GM12865 (cell line): ENCODE measurements around the gene ASIC1.

Experiments
- DNase-seq: peaks from one replicate; pipeline ENCODE4 v3.0.0; 2010; ENCODE audit warnings: low read depth
- H3K4me3 ChIP-seq: 2 replicates; pipeline ENCODE4 v1.5.1; 2011; ENCODE audit warnings: mild to moderate bottlenecking, low read depth, low read length, control low read depth
- CTCF ChIP-seq: IDR thresholded peaks from 2 replicates; pipeline ENCODE4 v1.5.1; 2011; ENCODE audit warnings: low read length, control low read depth, low read depth, inconsistent platforms; ENCODE audit not compliant: insufficient read depth; ENCODE audit errors: missing control alignments

ASIC1 gene

GRCh38 chr12:50053583-50053982 lies 3.8 kb upstream of the ASIC1 start:
- DNase-seq = no peak
- TF ChIP-seq CTCF = no peak

DNA sequence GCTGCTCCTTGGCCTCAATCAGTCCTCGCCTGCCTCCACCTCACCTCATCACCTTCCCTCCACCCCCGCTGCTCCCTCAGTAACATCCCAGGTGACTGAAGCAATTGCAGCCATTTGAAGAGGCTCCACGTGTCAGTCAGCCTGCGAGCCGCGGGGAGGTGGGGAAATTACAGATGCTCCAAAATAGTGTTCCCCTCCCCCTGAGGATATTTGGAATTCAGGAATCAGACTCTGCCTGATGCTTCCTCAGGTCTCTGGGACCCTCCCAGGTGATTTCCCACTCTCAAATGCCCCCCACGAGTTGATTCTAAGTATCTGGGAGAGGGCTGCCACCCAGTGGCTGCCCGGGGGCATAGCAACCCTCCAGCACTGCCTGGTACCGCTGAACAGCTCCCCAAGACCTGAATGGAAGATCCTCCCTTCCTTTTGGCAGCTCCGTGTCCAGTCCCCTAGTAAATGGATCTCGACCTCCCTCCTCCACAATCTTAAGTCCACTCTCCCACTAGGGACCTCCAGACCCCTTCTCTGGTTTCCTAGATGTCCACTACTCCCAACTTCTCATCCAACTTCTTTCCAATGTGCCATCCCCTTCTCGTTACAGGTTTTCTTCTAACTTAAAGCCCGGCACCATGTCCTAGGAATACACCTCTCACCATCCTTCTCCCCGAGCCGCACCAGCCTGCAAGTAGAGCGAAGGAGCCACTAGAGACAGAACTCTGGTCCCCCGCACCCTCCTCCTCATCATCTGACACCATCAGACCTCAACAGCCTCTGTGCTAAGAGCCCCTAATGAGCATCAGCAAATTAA lies 1.4 kb upstream of the ASIC1 start:
- TF ChIP-seq CTCF = peak; percentile 98
- DNase-seq = peak; percentile 64
- no peak overlapping the region for H3K4me3 ChIP-seq

More at GRCh38 chr12:50053583-50053982, 3.8 kb upstream of the ASIC1 start:
- H3K4me3 ChIP-seq = no peak overlapping the region

DNA sequence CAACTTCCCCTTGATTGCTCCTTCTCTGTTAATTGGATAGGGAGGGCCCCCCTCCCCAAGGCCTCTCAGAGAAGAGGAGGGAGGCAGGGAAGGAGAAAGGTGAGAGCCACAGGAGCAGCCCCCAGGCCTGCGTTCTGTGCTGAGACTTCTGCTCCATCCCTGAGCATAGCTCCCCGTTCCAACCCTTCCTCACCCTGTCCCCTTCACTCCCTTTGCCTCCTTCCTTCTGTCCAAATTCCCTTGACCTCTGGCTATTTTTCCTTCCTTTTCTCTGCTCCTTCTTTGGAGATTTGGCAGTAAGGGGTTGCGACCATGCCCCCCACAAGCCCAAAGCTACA lies 788 bp upstream of the ASIC1 start:
- DNase-seq = no peak
- H3K4me3 ChIP-seq = no peak overlapping the region
- TF ChIP-seq CTCF = no peak

DNA sequence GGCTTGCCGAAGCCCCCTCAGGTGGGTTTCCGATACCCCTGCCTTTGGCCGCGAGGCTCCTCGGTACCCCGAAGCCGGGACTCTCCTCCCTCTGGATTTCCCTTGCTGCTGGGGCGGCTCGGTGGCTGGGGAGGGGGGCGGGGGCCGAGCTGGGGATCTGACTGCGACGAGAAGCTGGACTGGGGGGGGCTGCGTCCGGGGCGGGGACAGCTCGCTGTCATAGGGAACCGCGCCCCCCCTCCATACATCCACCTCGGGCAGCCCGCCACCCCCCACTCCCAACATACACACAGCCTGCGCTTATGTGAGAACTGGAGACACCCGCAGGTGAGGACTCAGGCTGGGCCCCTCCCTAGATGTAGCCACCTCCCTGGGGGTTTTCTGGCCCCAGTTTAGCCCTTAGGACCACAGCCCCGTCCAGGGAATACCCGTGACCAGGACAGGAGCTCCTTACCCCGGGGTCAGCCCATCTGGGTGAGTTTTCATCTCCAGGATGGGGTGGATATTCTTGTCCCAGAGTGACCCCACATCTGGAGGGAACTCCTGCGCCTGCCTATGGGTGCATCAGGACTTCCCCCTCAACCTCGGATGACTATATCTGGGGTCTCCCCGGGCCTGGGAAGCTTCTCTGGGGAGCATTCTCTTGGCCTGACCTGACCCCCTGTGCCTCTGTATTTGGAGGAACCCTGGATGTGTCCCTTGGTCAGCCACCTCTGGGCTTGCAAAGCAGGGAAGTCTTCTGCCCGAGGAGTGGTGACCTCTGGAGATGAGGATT lies 687 bp downstream of the ASIC1 start:
- H3K4me3 ChIP-seq = peak overlapping the region; percentile 37
- no peak for TF ChIP-seq CTCF
- DNase-seq = no peak

DNA sequence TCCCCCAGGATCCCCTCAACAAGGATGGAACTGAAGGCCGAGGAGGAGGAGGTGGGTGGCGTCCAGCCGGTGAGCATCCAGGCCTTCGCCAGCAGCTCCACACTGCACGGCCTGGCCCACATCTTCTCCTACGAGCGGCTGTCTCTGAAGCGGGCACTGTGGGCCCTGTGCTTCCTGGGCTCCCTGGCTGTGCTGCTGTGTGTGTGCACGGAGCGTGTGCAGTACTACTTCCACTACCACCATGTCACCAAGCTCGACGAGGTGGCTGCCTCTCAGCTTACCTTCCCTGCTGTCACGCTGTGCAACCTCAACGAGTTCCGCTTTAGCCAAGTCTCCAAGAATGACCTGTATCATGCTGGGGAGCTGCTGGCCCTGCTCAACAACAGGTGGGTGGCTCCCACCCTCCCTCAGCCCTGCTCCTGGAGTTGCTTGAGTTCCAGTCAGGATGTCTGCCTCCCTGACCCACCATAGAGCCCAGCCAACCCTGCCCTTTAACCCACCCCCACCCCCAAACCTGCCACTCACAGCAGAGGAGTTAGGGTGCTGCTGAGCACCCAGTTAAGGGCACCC lies 1.4 kb downstream of the ASIC1 start:
- no peak for TF ChIP-seq CTCF
- no peak overlapping the region for H3K4me3 ChIP-seq
- no peak for DNase-seq

GRCh38 chr12:50059440-50060119 lies 2.2 kb downstream of the ASIC1 start:
- DNase-seq = peak; percentile 30
- TF ChIP-seq CTCF = no peak
- no peak overlapping the region for H3K4me3 ChIP-seq
